ENCODE results near the gene ZGLP1. TPM values are rescaled to one million over a fixed set of nuclear protein-coding genes. Genes with fewer than 3 reads are reported as not detected.

ZGLP1 gene
- total RNA-seq, 2 donors from 2014 or later: 0.90 TPM; not detected in 1

GRCh38 chr19:10279737-10280442, 29.7 kb downstream of the ZGLP1 start:
- Histone ChIP-seq H3K9me3 (no peaks in the 10 kb centered on the region), H3K4me1 (no peaks in the 10 kb centered on the region), H3K27ac (no peak overlapping the region), H3K27me3 (no peaks in the 10 kb centered on the region), H3K4me3 (no peak overlapping the region), H3K36me3 (peaks cover 16% of the 10 kb centered on the region)
- DNase-seq (ENCODE audit: low spot score): no peak
- TF ChIP-seq CTCF (IDR thresholded peaks at IDR 0.05): no peak

- Histone ChIP-seq H3K4me3 (no peak overlapping the region), H3K4me1 (no peaks in the 10 kb centered on the region), H3K27ac (no peak overlapping the region), H3K36me3 (peaks cover 6% of the 10 kb centered on the region), H3K27me3 (no peaks in the 10 kb centered on the region), H3K9me3 (no peaks in the 10 kb centered on the region)
- TF ChIP-seq CTCF (IDR thresholded peaks at IDR 0.05): no peak
- no peak for DNase-seq (ENCODE audit: low spot score)
Observed at GRCh38 chr19:10278935-10279334, 30.7 kb downstream of the ZGLP1 start.

GRCh38 chr19:10277795-10278589, 31.6 kb downstream of the ZGLP1 start:
- no peak for TF ChIP-seq CTCF (IDR thresholded peaks at IDR 0.05)
- no peaks in the 10 kb centered on the region for H3K9me3 ChIP-seq
- H3K27ac ChIP-seq: no peak overlapping the region
- no peak overlapping the region for H3K4me3 ChIP-seq
- H3K36me3 ChIP-seq: no peaks in the 10 kb centered on the region
- H3K4me1 ChIP-seq: no peaks in the 10 kb centered on the region
- H3K27me3 ChIP-seq: no peaks in the 10 kb centered on the region
- DNase-seq (ENCODE audit: low spot score): no peak

GRCh38 chr19:10274589-10274988, 35.0 kb downstream of the ZGLP1 start:
- Histone ChIP-seq H3K4me1 (peaks cover 0 to 20% of the 10 kb centered on the region in 2 donors), H3K27ac (no peak overlapping the region), H3K4me3 (no peak overlapping the region), H3K9me3 (no peaks in the 10 kb centered on the region), H3K36me3 (no peaks in the 10 kb centered on the region), H3K27me3 (peaks cover 0 to 5% of the 10 kb centered on the region in 2 donors)
- no peak for TF ChIP-seq CTCF (IDR thresholded peaks at IDR 0.05)
- no peak for DNase-seq (ENCODE audit: low spot score)

- Histone ChIP-seq H3K4me3 (peak overlapping the region; percentile 27 to 54), H3K36me3 (no peaks in the 10 kb centered on the region), H3K27ac (peak overlapping the region; percentile 73 to 85), H3K27me3 (peaks cover 0 to 5% of the 10 kb centered on the region in 2 donors), H3K9me3 (no peaks in the 10 kb centered on the region), H3K4me1 (peaks cover 0 to 34% of the 10 kb centered on the region in 2 donors)
- TF ChIP-seq CTCF (IDR thresholded peaks at IDR 0.05): no peak
- no peak for DNase-seq (ENCODE audit: low spot score)
Observed at GRCh38 chr19:10271543-10272086, 38.0 kb downstream of the ZGLP1 start.

Measured in right atrium auricular region (tissue), 2 donors.